HepG2 (cell line): ENCODE data around the gene ZFAND2B. TPM values are rescaled to one million over a fixed set of nuclear protein-coding genes. Genes with fewer than 3 reads are reported as not detected.

Source experiments
- BCL6 ChIP-seq: IDR thresholded peaks from 2 replicates; pipeline ENCODE4 v1.6.1; 2016; ENCODE audit warnings: missing genetic modification reagents, missing compliant biosample characterization
- GFI1 ChIP-seq: sonication (generic); formaldehyde crosslinking; IDR thresholded peaks from 2 replicates; pipeline ENCODE4 v1.5.0; 2020; ENCODE audit warnings: missing genetic modification reagents, mild to moderate bottlenecking, borderline replicate concordance
- MEIS1 ChIP-seq: sonication (generic); formaldehyde crosslinking; IDR thresholded peaks from 2 replicates; pipeline ENCODE4 v1.9.0; 2021; ENCODE audit warnings: mild to moderate bottlenecking, missing genetic modification reagents, moderate library complexity, borderline replicate concordance
- PLRG1 ChIP-seq: fragments of 450-650 bp; conservative IDR thresholded peaks from 2 replicates; pipeline ENCODE4 v1.6.1; 2016
- PTBP1 ChIP-seq: fragments of 200-400 bp; formaldehyde crosslinking; IDR thresholded peaks from 2 replicates; pipeline ENCODE4 v1.6.1; 2018; ENCODE audit warnings: low read length, low read depth; ENCODE audit not compliant: poor library complexity, severe bottlenecking
- REL ChIP-seq: sonication (generic); formaldehyde crosslinking; conservative IDR thresholded peaks from 2 replicates; pipeline ENCODE4 v1.8.0; 2022; ENCODE audit warnings: mild to moderate bottlenecking, missing genetic modification reagents, moderate library complexity
- YY1 ChIP-seq: IDR thresholded peaks from 2 replicates; pipeline ENCODE4 v1.6.1; 2011; ENCODE audit warnings: low read length, low read depth, moderate library complexity, mild to moderate bottlenecking; ENCODE audit not compliant: insufficient read depth, insufficient replicate concordance
- ZFP41 ChIP-seq: sonication (generic); formaldehyde crosslinking; IDR thresholded peaks from 2 replicates; pipeline ENCODE4 v1.4.0; 2020; ENCODE audit warnings: mild to moderate bottlenecking, missing genetic modification reagents, borderline replicate concordance
- ZMYM4 ChIP-seq: sonication (generic); formaldehyde crosslinking; IDR thresholded peaks from 2 replicates; pipeline ENCODE4 v1.8.1; 2023; ENCODE audit warnings: mild to moderate bottlenecking, missing genetic modification reagents
- ZNF615 ChIP-seq: sonication (generic); formaldehyde crosslinking; IDR thresholded peaks from 2 replicates; pipeline ENCODE4 v1.5.0; 2020; ENCODE audit warnings: mild to moderate bottlenecking, missing genetic modification reagents, borderline replicate concordance
- ZNF777 ChIP-seq: sonication (generic); formaldehyde crosslinking; IDR thresholded peaks from 2 replicates; pipeline ENCODE4 v1.4.0; 2020; ENCODE audit warnings: missing genetic modification reagents
- ZSCAN31 ChIP-seq: sonication (generic); formaldehyde crosslinking; IDR thresholded peaks from 2 replicates; pipeline ENCODE4 v1.5.0; 2020; ENCODE audit warnings: low read depth, mild to moderate bottlenecking, missing genetic modification reagents
- polyA plus RNA-seq, 8 experiments: library from polyadenylated mRNA; depleted of rRNA in 3 of 8; stranded (reverse) in 7 of 8; unstranded in 1 of 8; fragments of >200 nt; fragmentation: Illumina TruSeq in 4 of 8; extraction: Trizol in 4 of 8; gene quantifications; 2 replicates each; pipeline versions ENCODE4 v1.2.1 to v1.2.3, GENCODE V29; 2011 to 2016; ENCODE audit warnings: low read depth in 4 of 8, missing spikeins in 1 of 8, mixed read lengths in 1 of 8; ENCODE audit not compliant: insufficient read depth in 1 of 8
- total RNA-seq, 5 experiments: library from RNA; depleted of rRNA; stranded (reverse); fragments of >200 nt; fragmentation: Illumina TruSeq; extraction: Trizol; gene quantifications; 2 replicates each; pipeline ENCODE4 v1.2.3, GENCODE V29; 2016; ENCODE audit warnings: low read depth in 1 of 5
- TF ChIP-seq, protein P1 (sequence below): sonication (generic); formaldehyde crosslinking; IDR thresholded peaks from 2 replicates; pipeline ENCODE4 v1.4.0; 2020; ENCODE audit warnings: mild to moderate bottlenecking, missing genetic modification reagents
- TF ChIP-seq, protein P2 (sequence below): sonication (generic); formaldehyde crosslinking; IDR thresholded peaks from 2 replicates; pipeline ENCODE4 v1.4.0; 2020; ENCODE audit warnings: missing genetic modification reagents
- TF ChIP-seq, protein P3 (sequence below): sonication (generic); formaldehyde crosslinking; IDR thresholded peaks from 2 replicates; pipeline ENCODE4 v1.9.0; 2021; ENCODE audit warnings: mild to moderate bottlenecking, missing genetic modification reagents
- TF ChIP-seq, protein P4 (sequence below): sonication (generic); formaldehyde crosslinking; IDR thresholded peaks from 2 replicates; pipeline ENCODE4 v1.4.0; 2020; ENCODE audit warnings: missing genetic modification reagents
- TF ChIP-seq, protein P5 (sequence below): IDR thresholded peaks from 2 replicates; pipeline ENCODE4 v1.6.1; 2016; ENCODE audit warnings: mild to moderate bottlenecking

The ZFAND2B gene
- total and polyA plus RNA-seq, 2 of the 13 experiments (the other 11 are each of a cell fraction or from before 2014, with no cell fraction given), result 53.3 to 115 TPM

DNA sequence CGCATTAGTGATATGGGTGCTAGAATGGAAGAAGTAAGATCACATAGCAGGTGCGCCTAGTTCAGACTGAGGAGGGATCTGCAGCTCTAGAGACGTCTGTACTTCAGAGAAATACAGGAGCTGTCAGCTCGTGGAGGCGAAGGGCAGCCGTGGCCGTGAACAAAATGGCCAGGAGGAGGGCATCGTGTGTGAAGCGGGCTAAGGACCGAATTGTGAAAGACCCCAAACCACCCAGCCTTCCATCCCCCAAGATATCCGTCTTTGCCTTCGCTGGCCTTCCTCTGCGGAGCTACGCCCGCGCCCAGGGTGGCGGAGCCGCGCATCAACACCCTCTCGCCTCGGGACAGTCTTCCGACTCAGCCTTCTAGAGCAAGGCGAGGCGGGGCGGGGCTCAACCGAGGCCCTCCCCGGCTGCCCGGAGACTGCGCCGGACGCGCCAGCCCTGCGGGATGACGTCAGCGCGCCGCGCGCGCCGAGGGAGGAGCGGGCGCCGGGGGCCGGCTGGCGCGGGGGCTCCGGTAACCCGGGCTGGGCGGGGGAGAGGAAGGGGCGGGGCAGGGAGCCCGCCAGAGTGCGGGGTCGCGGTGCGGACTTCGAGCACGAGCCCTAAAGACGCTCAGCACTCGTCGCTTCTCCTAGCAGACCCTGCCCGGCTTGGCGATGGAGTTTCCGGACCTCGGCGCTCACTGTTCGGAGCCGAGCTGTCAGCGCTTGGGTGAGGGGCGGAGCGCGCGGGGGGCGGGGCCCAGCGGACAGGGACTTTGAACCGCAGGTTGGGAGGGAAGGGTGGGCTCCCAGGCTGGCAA, at the start of gene ZFAND2B (continued):
- TF ChIP-seq, protein P1, sequence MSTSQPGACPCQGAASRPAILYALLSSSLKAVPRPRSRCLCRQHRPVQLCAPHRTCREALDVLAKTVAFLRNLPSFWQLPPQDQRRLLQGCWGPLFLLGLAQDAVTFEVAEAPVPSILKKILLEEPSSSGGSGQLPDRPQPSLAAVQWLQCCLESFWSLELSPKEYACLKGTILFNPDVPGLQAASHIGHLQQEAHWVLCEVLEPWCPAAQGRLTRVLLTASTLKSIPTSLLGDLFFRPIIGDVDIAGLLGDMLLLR (CRISPR knock-in tag), result no peak
- TF ChIP-seq, protein P2, sequence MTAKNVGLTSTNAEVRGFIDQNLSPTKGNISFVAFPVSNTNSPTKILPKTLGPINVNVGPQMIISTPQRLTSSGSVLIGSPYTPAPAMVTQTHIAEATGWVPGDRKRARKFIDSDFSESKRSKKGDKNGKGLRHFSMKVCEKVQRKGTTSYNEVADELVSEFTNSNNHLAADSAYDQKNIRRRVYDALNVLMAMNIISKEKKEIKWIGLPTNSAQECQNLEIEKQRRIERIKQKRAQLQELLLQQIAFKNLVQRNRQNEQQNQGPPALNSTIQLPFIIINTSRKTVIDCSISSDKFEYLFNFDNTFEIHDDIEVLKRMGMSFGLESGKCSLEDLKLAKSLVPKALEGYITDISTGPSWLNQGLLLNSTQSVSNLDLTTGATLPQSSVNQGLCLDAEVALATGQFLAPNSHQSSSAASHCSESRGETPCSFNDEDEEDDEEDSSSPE (CRISPR knock-in tag), result peak; percentile 36; the same call in 1 of the 2 replicates
- TF ChIP-seq MEIS1 (CRISPR knock-in tag) (no peak), BCL6 (CRISPR knock-in tag) (no peak; the same call in 1 of the 2 replicates), ZNF777 (CRISPR knock-in tag) (no peak), ZFP41 (no peak), ZSCAN31 (peak; percentile 40; the same call in 1 of the 2 replicates), YY1 (peak; percentile 67), ZMYM4 (peak; percentile 84), PTBP1 (peak; percentile 87), PLRG1 (no peak), REL (no peak; the same call in 1 of the 2 replicates), GFI1 (CRISPR knock-in tag) (no peak; the same call in 1 of the 2 replicates), ZNF615 (no peak)
- TF ChIP-seq, protein P3, sequence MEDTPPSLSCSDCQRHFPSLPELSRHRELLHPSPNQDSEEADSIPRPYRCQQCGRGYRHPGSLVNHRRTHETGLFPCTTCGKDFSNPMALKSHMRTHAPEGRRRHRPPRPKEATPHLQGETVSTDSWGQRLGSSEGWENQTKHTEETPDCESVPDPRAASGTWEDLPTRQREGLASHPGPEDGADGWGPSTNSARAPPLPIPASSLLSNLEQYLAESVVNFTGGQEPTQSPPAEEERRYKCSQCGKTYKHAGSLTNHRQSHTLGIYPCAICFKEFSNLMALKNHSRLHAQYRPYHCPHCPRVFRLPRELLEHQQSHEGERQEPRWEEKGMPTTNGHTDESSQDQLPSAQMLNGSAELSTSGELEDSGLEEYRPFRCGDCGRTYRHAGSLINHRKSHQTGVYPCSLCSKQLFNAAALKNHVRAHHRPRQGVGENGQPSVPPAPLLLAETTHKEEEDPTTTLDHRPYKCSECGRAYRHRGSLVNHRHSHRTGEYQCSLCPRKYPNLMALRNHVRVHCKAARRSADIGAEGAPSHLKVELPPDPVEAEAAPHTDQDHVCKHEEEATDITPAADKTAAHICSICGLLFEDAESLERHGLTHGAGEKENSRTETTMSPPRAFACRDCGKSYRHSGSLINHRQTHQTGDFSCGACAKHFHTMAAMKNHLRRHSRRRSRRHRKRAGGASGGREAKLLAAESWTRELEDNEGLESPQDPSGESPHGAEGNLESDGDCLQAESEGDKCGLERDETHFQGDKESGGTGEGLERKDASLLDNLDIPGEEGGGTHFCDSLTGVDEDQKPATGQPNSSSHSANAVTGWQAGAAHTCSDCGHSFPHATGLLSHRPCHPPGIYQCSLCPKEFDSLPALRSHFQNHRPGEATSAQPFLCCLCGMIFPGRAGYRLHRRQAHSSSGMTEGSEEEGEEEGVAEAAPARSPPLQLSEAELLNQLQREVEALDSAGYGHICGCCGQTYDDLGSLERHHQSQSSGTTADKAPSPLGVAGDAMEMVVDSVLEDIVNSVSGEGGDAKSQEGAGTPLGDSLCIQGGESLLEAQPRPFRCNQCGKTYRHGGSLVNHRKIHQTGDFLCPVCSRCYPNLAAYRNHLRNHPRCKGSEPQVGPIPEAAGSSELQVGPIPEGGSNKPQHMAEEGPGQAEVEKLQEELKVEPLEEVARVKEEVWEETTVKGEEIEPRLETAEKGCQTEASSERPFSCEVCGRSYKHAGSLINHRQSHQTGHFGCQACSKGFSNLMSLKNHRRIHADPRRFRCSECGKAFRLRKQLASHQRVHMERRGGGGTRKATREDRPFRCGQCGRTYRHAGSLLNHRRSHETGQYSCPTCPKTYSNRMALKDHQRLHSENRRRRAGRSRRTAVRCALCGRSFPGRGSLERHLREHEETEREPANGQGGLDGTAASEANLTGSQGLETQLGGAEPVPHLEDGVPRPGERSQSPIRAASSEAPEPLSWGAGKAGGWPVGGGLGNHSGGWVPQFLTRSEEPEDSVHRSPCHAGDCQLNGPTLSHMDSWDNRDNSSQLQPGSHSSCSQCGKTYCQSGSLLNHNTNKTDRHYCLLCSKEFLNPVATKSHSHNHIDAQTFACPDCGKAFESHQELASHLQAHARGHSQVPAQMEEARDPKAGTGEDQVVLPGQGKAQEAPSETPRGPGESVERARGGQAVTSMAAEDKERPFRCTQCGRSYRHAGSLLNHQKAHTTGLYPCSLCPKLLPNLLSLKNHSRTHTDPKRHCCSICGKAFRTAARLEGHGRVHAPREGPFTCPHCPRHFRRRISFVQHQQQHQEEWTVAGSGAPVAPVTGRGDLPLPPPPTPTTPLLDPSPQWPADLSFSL (CRISPR knock-in tag), result no peak
- TF ChIP-seq, protein P4, sequence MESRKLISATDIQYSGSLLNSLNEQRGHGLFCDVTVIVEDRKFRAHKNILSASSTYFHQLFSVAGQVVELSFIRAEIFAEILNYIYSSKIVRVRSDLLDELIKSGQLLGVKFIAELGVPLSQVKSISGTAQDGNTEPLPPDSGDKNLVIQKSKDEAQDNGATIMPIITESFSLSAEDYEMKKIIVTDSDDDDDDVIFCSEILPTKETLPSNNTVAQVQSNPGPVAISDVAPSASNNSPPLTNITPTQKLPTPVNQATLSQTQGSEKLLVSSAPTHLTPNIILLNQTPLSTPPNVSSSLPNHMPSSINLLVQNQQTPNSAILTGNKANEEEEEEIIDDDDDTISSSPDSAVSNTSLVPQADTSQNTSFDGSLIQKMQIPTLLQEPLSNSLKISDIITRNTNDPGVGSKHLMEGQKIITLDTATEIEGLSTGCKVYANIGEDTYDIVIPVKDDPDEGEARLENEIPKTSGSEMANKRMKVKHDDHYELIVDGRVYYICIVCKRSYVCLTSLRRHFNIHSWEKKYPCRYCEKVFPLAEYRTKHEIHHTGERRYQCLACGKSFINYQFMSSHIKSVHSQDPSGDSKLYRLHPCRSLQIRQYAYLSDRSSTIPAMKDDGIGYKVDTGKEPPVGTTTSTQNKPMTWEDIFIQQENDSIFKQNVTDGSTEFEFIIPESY (CRISPR knock-in tag), result no peak; the same call in 1 of the 2 replicates
- TF ChIP-seq, protein P5, sequence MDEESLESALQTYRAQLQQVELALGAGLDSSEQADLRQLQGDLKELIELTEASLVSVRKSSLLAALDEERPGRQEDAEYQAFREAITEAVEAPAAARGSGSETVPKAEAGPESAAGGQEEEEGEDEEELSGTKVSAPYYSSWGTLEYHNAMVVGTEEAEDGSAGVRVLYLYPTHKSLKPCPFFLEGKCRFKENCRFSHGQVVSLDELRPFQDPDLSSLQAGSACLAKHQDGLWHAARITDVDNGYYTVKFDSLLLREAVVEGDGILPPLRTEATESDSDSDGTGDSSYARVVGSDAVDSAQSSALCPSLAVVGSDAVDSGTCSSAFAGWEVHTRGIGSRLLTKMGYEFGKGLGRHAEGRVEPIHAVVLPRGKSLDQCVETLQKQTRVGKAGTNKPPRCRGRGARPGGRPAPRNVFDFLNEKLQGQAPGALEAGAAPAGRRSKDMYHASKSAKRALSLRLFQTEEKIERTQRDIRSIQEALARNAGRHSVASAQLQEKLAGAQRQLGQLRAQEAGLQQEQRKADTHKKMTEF (CRISPR knock-in tag), result peak; percentile 62
